GM12874 (cell line): ENCODE measurements around the gene LRMDA.

Source experiments
- CTCF ChIP-seq: IDR thresholded peaks from 2 replicates; pipeline ENCODE4 v1.5.1; 2011; ENCODE audit warnings: low read depth, mild to moderate bottlenecking, control low read depth, low read length, moderate library complexity; ENCODE audit not compliant: insufficient read depth

The LRMDA gene

GRCh38 chr10:75720157-75720556, 288.7 kb downstream of the LRMDA start:
- TF ChIP-seq CTCF: no peak

GRCh38 chr10:75722020-75722419, 290.6 kb downstream of the LRMDA start:
- TF ChIP-seq CTCF: no peak

- no peak for TF ChIP-seq CTCF
Observed at GRCh38 chr10:75722609-75723008, 291.2 kb downstream of the LRMDA start.

- no peak for TF ChIP-seq CTCF
Observed at GRCh38 chr10:75723319-75723980, 292.0 kb downstream of the LRMDA start.

GRCh38 chr10:75724047-75724446, 292.6 kb downstream of the LRMDA start:
- TF ChIP-seq CTCF: no peak

GRCh38 chr10:75726522-75727483, 295.4 kb downstream of the LRMDA start:
- TF ChIP-seq CTCF: no peak

GRCh38 chr10:75730847-75731246, 299.4 kb downstream of the LRMDA start:
- no peak for TF ChIP-seq CTCF
